MM.1S (cell line): ENCODE data around the gene TAGLN2.

ENCODE experiments used
- DNase-seq: peaks from one replicate; pipeline ENCODE4 v3.0.0-alpha.2; 2015
- H2AFZ ChIP-seq: fragments of 300-600 bp; sonication (generic); 2 replicates; pipeline ENCODE4 v1.6.0; 2016; ENCODE audit warnings: antibody characterized with exemption, low read length
- H3F3A ChIP-seq: fragments of 300-600 bp; sonication (generic); 2 replicates; pipeline ENCODE4 v1.6.1; 2016; ENCODE audit warnings: mild to moderate bottlenecking, antibody characterized with exemption, low read length, moderate library complexity, mixed read lengths; ENCODE audit not compliant: insufficient read depth
- H3K27ac ChIP-seq: fragments of 300-600 bp; sonication (generic); 2 replicates; pipeline ENCODE4 v1.5.1; 2016; ENCODE audit warnings: mild to moderate bottlenecking, low read length
- H3K27me3 ChIP-seq: fragments of 300-600 bp; sonication (generic); replicated peaks from 2 replicates; pipeline ENCODE4 v1.6.0; 2016; ENCODE audit warnings: low read length; ENCODE audit not compliant: insufficient read depth
- H3K36me3 ChIP-seq: fragments of 300-600 bp; sonication (generic); replicated peaks from 2 replicates; pipeline ENCODE4 v1.6.1; 2016; ENCODE audit warnings: mild to moderate bottlenecking, low read length, mixed read lengths; ENCODE audit not compliant: insufficient read depth
- H3K4me1 ChIP-seq: fragments of 300-600 bp; sonication (generic); 2 replicates; pipeline ENCODE4 v1.6.1; 2016; ENCODE audit warnings: low read length, mixed read lengths
- H3K4me2 ChIP-seq: fragments of 300-600 bp; sonication (generic); 2 replicates; pipeline ENCODE4 v1.6.0; 2016; ENCODE audit warnings: low read depth, low read length
- H3K4me3 ChIP-seq: fragments of 300-600 bp; sonication (generic); 2 replicates; pipeline ENCODE4 v1.5.1; 2016; ENCODE audit warnings: low read length, mixed read lengths
- H3K79me2 ChIP-seq: fragments of 300-600 bp; sonication (generic); 2 replicates; pipeline ENCODE4 v1.6.1; 2016; ENCODE audit warnings: mixed run types, low read length, mixed read lengths
- H3K9ac ChIP-seq: fragments of 300-600 bp; sonication (generic); 2 replicates; pipeline ENCODE4 v1.6.1; 2016; ENCODE audit warnings: low read length, mixed read lengths
- H3K9me2 ChIP-seq: fragments of 300-600 bp; sonication (generic); replicated peaks from 2 replicates; pipeline ENCODE4 v1.6.1; 2016; ENCODE audit warnings: mild to moderate bottlenecking, low read length, mixed read lengths; ENCODE audit not compliant: insufficient read depth
- H3K9me3 ChIP-seq: fragments of 300-600 bp; sonication (generic); replicated peaks from 2 replicates; pipeline ENCODE4 v1.6.1; 2016; ENCODE audit warnings: mild to moderate bottlenecking, low read length, mixed read lengths; ENCODE audit not compliant: insufficient read depth
- H4K20me1 ChIP-seq: fragments of 300-600 bp; sonication (generic); 2 replicates; pipeline ENCODE4 v1.6.1; 2016; ENCODE audit warnings: mild to moderate bottlenecking, low read length, moderate library complexity, mixed read lengths; ENCODE audit not compliant: insufficient read depth
- EZH2 ChIP-seq: fragments of 300-600 bp; sonication (generic); optimal IDR thresholded peaks from 2 replicates; pipeline ENCODE3; 2017; ENCODE audit warnings: low read depth, mild to moderate bottlenecking, antibody characterized with exemption, low read length, mixed read lengths
- EZH2phosphoT487 ChIP-seq: fragments of 300-600 bp; sonication (generic); IDR thresholded peaks from 2 replicates; pipeline ENCODE4 v1.6.1; 2018; ENCODE audit warnings: antibody characterized with exemption, low read length
- TF ChIP-seq, protein P1 (sequence below): fragments of 300-600 bp; sonication (generic); IDR thresholded peaks from 2 replicates; pipeline ENCODE4 v1.5.1; 2016; ENCODE audit warnings: antibody characterized with exemption, low read length, mixed read lengths

Gene TAGLN2

DNA sequence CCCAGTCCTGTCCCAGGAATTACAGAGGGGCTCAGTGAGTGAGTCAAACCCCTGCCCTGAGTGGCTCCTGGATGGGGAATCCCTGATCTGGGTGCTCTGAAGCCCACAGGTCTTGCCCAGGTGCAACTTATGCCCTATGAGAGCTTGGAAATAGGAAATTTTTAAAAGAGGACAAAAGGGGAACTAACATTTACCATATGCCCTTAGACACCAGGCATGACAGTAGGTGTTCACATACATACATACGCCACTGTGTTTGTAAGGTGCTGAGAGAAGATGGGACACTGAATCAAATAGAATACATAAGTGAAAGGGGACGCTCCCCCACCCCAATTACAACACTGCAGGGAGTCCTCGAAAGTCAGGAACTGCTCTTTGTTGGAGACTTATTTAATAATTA lies 26.8 kb downstream of the TAGLN2 start:
- H3K36me3 ChIP-seq: no peaks in the 10 kb centered on the region
- no peaks in the 10 kb centered on the region for H3K79me2 ChIP-seq
- DNase-seq: no peak
- no peaks in the 10 kb centered on the region for H3K9me2 ChIP-seq
- no peaks in the 10 kb centered on the region for H3K9me3 ChIP-seq
- no peak overlapping the region for H3K4me3 ChIP-seq
- TF ChIP-seq EZH2 (no peak), EZH2phosphoT487 (no peak)
- TF ChIP-seq, protein P1, sequence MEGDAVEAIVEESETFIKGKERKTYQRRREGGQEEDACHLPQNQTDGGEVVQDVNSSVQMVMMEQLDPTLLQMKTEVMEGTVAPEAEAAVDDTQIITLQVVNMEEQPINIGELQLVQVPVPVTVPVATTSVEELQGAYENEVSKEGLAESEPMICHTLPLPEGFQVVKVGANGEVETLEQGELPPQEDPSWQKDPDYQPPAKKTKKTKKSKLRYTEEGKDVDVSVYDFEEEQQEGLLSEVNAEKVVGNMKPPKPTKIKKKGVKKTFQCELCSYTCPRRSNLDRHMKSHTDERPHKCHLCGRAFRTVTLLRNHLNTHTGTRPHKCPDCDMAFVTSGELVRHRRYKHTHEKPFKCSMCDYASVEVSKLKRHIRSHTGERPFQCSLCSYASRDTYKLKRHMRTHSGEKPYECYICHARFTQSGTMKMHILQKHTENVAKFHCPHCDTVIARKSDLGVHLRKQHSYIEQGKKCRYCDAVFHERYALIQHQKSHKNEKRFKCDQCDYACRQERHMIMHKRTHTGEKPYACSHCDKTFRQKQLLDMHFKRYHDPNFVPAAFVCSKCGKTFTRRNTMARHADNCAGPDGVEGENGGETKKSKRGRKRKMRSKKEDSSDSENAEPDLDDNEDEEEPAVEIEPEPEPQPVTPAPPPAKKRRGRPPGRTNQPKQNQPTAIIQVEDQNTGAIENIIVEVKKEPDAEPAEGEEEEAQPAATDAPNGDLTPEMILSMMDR: no peak
- H3K4me1 ChIP-seq: no peaks in the 10 kb centered on the region
- no peak overlapping the region for H3K27ac ChIP-seq
- no peak overlapping the region for H3K4me2 ChIP-seq
- no peak overlapping the region for H2AFZ ChIP-seq
- H3K27me3 ChIP-seq: no peaks in the 10 kb centered on the region
- H3K9ac ChIP-seq: no peak overlapping the region
- no peaks in the 10 kb centered on the region for H4K20me1 ChIP-seq
- H3F3A ChIP-seq: no peaks in the 10 kb centered on the region

GRCh38 chr1:159897962-159898361 lies 27.3 kb downstream of the TAGLN2 start:
- TF ChIP-seq EZH2phosphoT487: no peak
- no peak for TF ChIP-seq EZH2
- TF ChIP-seq, protein P1: no peak
- no peak overlapping the region for H3K27ac ChIP-seq
- no peaks in the 10 kb centered on the region for H3K27me3 ChIP-seq
- DNase-seq: no peak
- no peaks in the 10 kb centered on the region for H3K9me3 ChIP-seq
- H3K9me2 ChIP-seq: no peaks in the 10 kb centered on the region
- H3K79me2 ChIP-seq: no peaks in the 10 kb centered on the region
- no peak overlapping the region for H3K4me2 ChIP-seq
- H3F3A ChIP-seq: no peaks in the 10 kb centered on the region
- no peaks in the 10 kb centered on the region for H4K20me1 ChIP-seq
- H3K9ac ChIP-seq: no peak overlapping the region
- H3K4me1 ChIP-seq: no peaks in the 10 kb centered on the region
- no peak overlapping the region for H2AFZ ChIP-seq
- no peaks in the 10 kb centered on the region for H3K36me3 ChIP-seq
- no peak overlapping the region for H3K4me3 ChIP-seq

- Histone ChIP-seq H3K4me2 (no peak overlapping the region), H3K36me3 (no peaks in the 10 kb centered on the region), H2AFZ (no peak overlapping the region), H3K4me3 (no peak overlapping the region), H3K4me1 (no peaks in the 10 kb centered on the region), H3K9me2 (no peaks in the 10 kb centered on the region), H4K20me1 (no peaks in the 10 kb centered on the region), H3K27ac (no peak overlapping the region), H3K9me3 (no peaks in the 10 kb centered on the region), H3K27me3 (no peaks in the 10 kb centered on the region), H3K79me2 (no peaks in the 10 kb centered on the region), H3K9ac (no peak overlapping the region), H3F3A (no peaks in the 10 kb centered on the region)
- no peak for TF ChIP-seq EZH2
- TF ChIP-seq EZH2phosphoT487: no peak
- TF ChIP-seq, protein P1: no peak
- DNase-seq: no peak
Observed at GRCh38 chr1:159896546-159896930, 28.8 kb downstream of the TAGLN2 start.
